BE2C (cell line): ENCODE results near the gene HCK.

Experiments used
- DNase-seq: peaks from one replicate; pipeline ENCODE4 v3.0.0-alpha.2; 2020
- H3K27me3 ChIP-seq: fragments of 250-450 bp; sonication (Bioruptor Pico); 2 replicates; pipeline ENCODE4 v1.5.1; 2020; ENCODE audit warnings: mild to moderate bottlenecking
- H3K36me3 ChIP-seq: fragments of 250-450 bp; sonication (Bioruptor Pico); 2 replicates; pipeline ENCODE4 v1.5.1; 2020; ENCODE audit warnings: mild to moderate bottlenecking
- H3K4me1 ChIP-seq: fragments of 250-450 bp; sonication (Bioruptor Pico); 2 replicates; pipeline ENCODE4 v1.5.1; 2020
- H3K4me3 ChIP-seq: 2 replicates; pipeline ENCODE4 v1.5.1; 2011; ENCODE audit warnings: low read depth, low read length
- H3K9me3 ChIP-seq: fragments of 250-450 bp; sonication (Bioruptor Pico); 2 replicates; pipeline ENCODE4 v1.5.1; 2020
- CTCF ChIP-seq: IDR thresholded peaks from 2 replicates; pipeline ENCODE4 v1.5.1; 2012; ENCODE audit warnings: mild to moderate bottlenecking, low read depth, low read length

Gene HCK

GRCh38 chr20:32024683-32025295 lies 27.3 kb upstream of the HCK start:
- no peaks in the 10 kb centered on the region; the same call in 1 of the 2 replicates for H3K4me1 ChIP-seq
- H3K9me3 ChIP-seq: no peaks in the 10 kb centered on the region
- H3K36me3 ChIP-seq: no peaks in the 10 kb centered on the region
- TF ChIP-seq CTCF: 0 out of 2 replicates have a peak, but pooled peaks have one; percentile 7
- DNase-seq: no peak
- H3K27me3 ChIP-seq: no peaks in the 10 kb centered on the region
- H3K4me3 ChIP-seq: no peak overlapping the region

- no peaks in the 10 kb centered on the region; the same call in none of the 2 replicates for H3K4me1 ChIP-seq
- H3K36me3 ChIP-seq: no peaks in the 10 kb centered on the region
- no peak for DNase-seq
- no peak overlapping the region for H3K4me3 ChIP-seq
- peaks cover 10% of the 10 kb centered on the region for H3K27me3 ChIP-seq
- no peaks in the 10 kb centered on the region for H3K9me3 ChIP-seq
- TF ChIP-seq CTCF: no peak
Measured at GRCh38 chr20:32027643-32028042, 24.4 kb upstream of the HCK start.

- Histone ChIP-seq H3K36me3 (no peaks in the 10 kb centered on the region), H3K9me3 (no peaks in the 10 kb centered on the region), H3K4me1 (no peaks in the 10 kb centered on the region; the same call in none of the 2 replicates), H3K27me3 (peaks cover 22% of the 10 kb centered on the region), H3K4me3 (no peak overlapping the region; the same call in 1 of the 2 replicates)
- peak; percentile 55 for DNase-seq
- TF ChIP-seq CTCF: no peak
Measured at GRCh38 chr20:32028647-32029372, 23.2 kb upstream of the HCK start.

- no peaks in the 10 kb centered on the region; the same call in none of the 2 replicates for H3K4me1 ChIP-seq
- no peak for TF ChIP-seq CTCF
- no peaks in the 10 kb centered on the region for H3K9me3 ChIP-seq
- H3K27me3 ChIP-seq: peaks cover 29% of the 10 kb centered on the region
- no peaks in the 10 kb centered on the region for H3K36me3 ChIP-seq
- no peak for DNase-seq
- no peak overlapping the region for H3K4me3 ChIP-seq
Measured at GRCh38 chr20:32029561-32029960, 22.5 kb upstream of the HCK start.

- TF ChIP-seq CTCF: peak; percentile 90
- H3K27me3 ChIP-seq: peaks cover 47% of the 10 kb centered on the region
- H3K4me1 ChIP-seq: no peaks in the 10 kb centered on the region; the same call in none of the 2 replicates
- H3K9me3 ChIP-seq: no peaks in the 10 kb centered on the region
- no peaks in the 10 kb centered on the region for H3K36me3 ChIP-seq
- peak; percentile 89 for DNase-seq
- peak overlapping the region; percentile 44 for H3K4me3 ChIP-seq
Measured at GRCh38 chr20:32031007-32031958, 20.8 kb upstream of the HCK start.
